ENCODE measurements around the gene PDE8A.
"Not testable (repeated sequence)": the region's sequence is repeated elsewhere in the genome, so short reads cannot be mapped to it uniquely, and the experiment has no call there.

Gene PDE8A

DNA sequence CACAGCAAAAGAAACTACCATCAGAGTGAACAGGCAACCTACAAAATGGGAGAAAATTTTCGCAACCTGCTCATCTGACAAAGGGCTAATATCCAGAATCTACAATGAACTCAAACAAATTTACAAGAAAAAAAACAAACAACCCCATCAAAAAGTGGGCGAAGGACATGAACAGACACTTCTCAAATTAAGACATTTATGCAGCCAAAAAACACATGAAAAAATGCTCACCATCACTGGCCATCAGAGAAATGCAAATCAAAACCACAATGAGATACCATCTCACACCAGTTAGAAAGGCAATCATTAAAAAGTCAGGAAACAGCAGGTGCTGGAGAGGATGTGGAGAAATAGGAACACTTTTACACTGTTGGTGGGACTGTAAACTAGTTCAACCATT lies 30.1 kb downstream of the PDE8A start:
- not testable (repeated sequence) for DNase-seq

DNA sequence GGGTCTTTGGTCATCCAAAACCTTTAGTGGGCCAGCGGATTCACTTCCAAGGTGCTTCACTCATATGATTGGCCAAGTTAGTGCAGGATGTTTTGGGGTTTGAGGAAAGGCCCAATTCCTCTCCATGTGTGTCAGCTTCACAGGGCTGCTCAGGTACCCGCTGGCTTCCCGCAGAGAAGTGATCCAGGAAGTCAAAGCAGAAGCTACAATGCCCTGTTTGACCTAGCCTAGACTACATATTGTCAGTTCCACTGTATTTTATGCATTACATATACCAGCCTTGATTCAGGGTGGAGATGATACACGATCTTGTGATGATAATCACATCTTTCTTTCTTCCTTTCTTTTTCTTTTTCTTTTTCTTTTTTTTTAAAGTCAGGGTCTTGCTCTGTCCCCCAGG lies 32.1 kb downstream of the PDE8A start:
- DNase-seq = no peak

DNA sequence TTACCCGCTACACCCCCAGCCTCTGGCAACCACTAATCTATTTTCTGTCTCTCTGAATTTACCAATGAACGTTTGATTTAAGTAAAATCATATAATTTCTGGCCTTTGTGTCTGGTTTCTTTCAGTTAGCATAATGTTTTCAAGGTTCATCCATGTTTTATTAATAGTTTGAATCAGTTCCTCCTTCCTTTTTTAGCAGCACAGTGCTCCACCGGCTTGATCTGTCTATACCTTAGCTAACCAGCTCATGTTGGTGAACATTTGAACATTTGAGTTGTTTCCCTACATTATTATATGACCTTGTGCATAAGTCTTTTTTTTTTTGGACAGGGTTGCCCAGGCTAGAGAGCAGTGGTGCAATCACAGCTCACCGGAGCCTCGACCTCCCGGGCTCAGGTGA lies 33.3 kb downstream of the PDE8A start:
- no peak for DNase-seq

DNA sequence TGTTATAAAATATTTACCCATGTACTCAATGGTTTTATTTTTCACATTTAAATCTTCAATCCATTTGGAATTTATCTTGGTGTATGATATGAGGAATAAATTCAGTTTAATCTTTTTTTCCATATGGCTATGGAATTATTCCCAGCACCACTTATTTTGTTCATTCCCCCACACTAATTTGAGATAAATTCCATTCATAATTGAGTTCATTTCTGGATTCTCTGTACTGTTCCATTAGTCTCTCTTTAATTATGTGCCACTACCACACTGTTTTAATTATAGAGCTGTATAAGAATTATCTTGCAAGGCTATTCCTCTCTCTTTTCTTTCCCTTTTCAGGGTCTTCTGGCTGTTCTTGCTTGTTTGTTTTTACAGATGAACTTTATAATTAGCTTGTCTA lies 34.6 kb downstream of the PDE8A start:
- no peak for DNase-seq

DNA sequence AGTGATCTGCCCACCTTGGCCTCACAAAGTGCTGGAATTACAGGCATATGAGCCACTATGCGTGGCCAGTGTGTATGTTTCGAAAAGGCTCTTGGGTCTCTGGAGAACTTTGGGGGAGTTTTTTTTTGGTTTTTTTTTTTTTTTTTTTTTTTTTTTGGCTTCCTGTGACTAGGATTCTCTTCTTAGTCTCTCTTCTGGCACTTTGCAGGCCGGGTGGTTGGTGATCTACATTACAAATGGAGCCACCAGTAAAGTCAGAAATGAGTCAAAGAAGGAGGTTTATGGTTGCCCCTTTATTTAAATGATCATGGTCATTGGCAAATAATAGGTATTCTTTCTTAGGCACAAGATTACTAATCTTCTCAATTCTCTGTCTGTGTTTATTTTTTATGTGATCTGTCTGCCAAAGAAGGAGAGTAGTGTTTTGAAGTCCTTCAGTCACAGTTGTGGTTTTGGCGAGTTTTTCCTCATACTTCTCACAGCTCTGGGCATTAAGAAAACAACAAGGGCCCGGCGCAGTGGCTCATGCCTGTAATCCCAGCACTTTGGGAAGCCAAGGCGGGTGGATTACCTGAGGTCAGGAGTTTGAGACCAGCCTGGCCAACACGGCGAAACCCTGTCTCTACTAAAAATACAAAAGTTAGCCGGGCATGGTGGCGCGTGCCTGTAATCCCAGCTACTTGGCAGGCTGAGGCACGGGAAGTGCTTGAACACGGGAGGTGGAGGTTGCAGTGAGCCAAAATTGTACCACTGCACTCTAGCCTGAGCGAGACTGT lies 38.3 kb downstream of the PDE8A start:
- no peak for DNase-seq

GRCh38 chr15:85021409-85021808 lies 39.8 kb downstream of the PDE8A start:
- DNase-seq = no peak

DNA sequence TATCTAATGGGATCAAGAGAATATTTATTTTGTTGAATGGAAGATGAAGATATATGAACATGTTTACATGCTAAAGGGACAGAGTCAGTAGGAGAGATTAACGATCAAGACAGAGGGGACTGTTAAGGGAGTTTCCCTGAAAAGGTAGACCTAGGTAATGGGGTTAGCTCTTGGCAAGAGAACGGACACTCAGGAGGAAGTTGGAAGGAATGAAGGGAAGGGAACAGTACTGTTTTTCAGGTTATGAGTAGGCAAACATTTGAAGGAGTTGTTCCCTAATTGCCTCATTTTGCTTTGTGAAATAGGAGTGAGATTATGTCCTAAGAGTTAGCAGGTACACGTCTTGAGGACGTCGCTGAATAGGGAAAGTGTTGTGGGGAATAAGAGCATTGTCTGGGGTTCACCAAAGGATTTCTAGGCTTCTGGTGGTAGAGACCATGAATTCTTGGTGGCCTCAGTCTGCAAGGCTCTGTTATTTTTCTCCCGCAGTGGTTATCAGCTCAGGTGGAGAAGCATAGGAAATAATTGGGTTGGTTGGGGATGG lies 41.3 kb downstream of the PDE8A start:
- no peak for DNase-seq

- no peak for DNase-seq
These were observed 42.3 kb downstream of the PDE8A start for GRCh38 chr15:85024003-85024402.

- peak; percentile 70 for DNase-seq
These were observed 43.1 kb downstream of the PDE8A start for GRCh38 chr15:85024509-85025336.

- no peak for DNase-seq
These were observed 44.0 kb downstream of the PDE8A start for GRCh38 chr15:85025516-85026251.

GRCh38 chr15:85026304-85027032 lies 44.8 kb downstream of the PDE8A start:
- DNase-seq = no peak

DNA sequence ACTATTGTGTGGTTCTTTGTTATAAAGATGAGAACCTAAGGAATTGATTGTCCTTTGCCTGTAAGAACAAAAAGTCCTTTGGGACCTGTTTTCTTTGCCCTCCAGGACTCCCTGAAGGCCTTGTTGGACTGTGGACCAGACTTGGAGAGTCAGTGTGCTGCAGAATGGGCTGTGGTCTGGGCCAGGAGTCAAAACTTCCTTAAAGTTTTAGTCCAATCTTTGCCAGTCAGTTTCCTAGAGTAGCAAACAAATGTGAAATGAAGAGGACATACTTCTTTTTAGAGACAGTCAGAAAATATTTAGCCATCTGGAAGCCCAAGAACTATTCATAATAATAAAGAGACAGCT lies 45.4 kb downstream of the PDE8A start:
- no peak for DNase-seq

DNA sequence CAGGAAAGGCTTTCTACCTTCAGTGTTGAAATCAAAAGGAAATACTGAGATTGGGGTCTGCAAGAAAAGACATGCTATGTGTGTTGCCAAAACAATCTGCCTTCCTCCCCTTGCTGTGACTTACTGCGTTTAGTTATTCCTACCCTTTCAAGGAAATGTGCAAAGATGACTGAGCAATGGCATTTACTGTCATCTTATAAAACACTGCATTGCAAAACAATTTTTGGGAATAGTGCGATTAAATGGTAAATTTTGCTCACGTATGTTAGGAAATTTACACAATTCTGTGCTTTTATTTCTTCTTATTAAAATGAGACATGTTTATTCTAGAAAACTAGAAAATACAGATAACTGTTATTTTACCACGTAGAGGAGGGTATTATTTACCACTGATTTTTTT lies 45.8 kb downstream of the PDE8A start:
- peak; percentile 80 for DNase-seq

DNA sequence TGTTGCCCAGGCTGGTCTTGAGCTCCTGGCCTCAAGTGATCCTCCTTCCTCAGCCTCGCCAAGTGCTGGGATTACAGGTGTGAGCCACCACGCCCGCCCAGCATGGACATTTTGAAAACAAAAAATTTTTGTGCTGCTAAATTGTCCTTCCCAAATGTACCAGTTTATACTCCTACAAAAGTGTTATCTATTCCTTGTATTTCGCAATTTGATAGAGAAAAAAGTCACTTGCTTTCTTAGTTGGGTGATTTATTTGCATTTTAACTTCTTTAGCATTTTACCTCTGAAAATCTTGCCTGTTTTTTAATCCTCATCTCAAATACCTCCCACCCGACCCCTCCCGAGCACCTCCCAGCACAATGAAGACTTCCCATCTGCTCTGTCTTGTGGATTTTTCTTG lies 46.8 kb downstream of the PDE8A start:
- no peak for DNase-seq

- DNase-seq = no peak
These were observed 47.6 kb downstream of the PDE8A start for GRCh38 chr15:85029221-85029620.

GRCh38 chr15:85030301-85030929 lies 48.8 kb downstream of the PDE8A start:
- peak; percentile 70 for DNase-seq

GRCh38 chr15:85031086-85031943 lies 49.7 kb downstream of the PDE8A start:
- no peak for DNase-seq

- DNase-seq = no peak
These were observed 50.4 kb downstream of the PDE8A start for GRCh38 chr15:85031944-85032558.

DNA sequence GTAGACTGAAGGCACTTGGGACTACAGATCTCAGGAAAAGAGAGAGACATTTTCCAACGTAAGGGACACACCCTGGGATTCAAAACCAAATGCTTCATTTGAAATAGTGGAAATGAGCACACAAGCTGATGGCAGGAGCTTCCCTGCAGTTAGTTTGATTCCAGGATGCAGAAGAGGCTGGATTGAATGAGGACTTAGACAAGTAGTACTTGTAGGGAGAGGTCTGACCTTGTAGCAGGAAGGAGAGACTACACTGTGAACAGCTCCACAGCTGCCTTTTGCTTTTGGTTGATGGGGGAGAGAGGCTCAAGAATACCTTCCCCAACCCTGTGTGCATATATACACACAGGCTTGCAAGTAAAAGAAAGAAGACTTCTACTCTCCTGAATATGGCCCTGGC lies 51.5 kb downstream of the PDE8A start:
- no peak for DNase-seq

DNA sequence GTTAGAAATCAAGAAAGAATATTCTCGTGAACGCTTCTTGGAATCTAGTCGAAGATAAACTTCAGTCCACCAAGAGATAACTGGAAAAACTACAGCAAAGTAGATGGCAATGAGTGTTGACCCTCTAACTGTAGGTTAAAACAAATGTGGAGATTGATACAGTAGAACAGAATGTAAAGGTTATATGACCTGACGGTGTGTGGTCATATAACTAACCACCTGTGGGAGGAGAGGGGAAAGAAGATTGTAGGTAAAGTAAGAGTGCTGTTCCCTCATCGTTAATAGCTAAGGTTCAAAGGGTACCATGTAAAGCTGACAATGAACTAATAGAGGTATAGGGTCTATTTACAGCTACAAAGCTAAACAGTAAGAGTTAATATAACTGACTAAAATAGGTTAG lies 52.6 kb downstream of the PDE8A start:
- no peak for DNase-seq

- DNase-seq = no peak
These were observed 54.3 kb downstream of the PDE8A start for GRCh38 chr15:85035980-85036379.

All from suppressor macrophage treated with lipopolysaccharide for 4 hours (primary cell).